Measurements from ENCODE around the gene SGK1. TPM values are rescaled to one million over a fixed set of nuclear protein-coding genes. Genes with fewer than 3 reads are reported as not detected.

The SGK1 gene
- total RNA-seq, 4 donors from 2014 or later, result 46.2 to 1,239 (median 876) TPM

DNA sequence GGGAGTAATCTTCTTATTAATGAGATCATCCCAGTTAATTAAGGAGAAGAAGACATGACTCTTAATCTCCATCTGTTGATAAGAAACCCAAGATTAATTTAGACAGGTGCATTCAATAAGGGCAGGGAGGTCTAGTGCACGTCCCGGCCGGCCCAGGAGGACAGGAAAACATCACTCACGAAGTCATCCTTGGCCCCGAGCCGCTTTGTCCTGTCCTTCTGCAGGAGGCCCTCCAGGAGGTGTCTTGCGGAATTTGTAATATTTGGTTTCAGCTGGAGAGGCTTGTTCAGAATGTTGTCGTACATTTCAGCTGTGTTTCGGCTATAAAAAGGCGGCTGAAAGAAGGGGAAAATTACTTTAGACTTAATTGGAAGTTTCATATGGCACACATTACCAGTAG is 147.1 kb downstream of the SGK1 start:
- intact Hi-C loops (cut with DNase I; ENCODE audit: low total_unique reads), result loop anchor here (5.0 to 10.0 kb wide), 2 partner anchors 464 to 711 kb away; no protein-coding TSS in a partner anchor
- Histone ChIP-seq H3K4me3 (peak overlapping the region in 2 of 4 donors; percentile 72 to 90), H3K4me1 (peaks cover 0 to 19% (median 3%) of the 10 kb centered on the region in 4 donors), H3K9me3 (no peaks in the 10 kb centered on the region), H3K27me3 (no peaks in the 10 kb centered on the region), H3K36me3 (peaks cover 0 to 39% (median 13%) of the 10 kb centered on the region in 4 donors), H3K27ac (peak overlapping the region in 3 of 4 donors; percentile 5 to 94 (median 41))
- TF ChIP-seq EP300 (IDR thresholded peaks at IDR 0.05; ENCODE audit: low read depth), result no peak
- no peak for TF ChIP-seq POLR2A (IDR thresholded peaks at IDR 0.05)
- TF ChIP-seq POLR2AphosphoS5 (IDR thresholded peaks at IDR 0.05), result no peak
- TF ChIP-seq, protein P1, sequence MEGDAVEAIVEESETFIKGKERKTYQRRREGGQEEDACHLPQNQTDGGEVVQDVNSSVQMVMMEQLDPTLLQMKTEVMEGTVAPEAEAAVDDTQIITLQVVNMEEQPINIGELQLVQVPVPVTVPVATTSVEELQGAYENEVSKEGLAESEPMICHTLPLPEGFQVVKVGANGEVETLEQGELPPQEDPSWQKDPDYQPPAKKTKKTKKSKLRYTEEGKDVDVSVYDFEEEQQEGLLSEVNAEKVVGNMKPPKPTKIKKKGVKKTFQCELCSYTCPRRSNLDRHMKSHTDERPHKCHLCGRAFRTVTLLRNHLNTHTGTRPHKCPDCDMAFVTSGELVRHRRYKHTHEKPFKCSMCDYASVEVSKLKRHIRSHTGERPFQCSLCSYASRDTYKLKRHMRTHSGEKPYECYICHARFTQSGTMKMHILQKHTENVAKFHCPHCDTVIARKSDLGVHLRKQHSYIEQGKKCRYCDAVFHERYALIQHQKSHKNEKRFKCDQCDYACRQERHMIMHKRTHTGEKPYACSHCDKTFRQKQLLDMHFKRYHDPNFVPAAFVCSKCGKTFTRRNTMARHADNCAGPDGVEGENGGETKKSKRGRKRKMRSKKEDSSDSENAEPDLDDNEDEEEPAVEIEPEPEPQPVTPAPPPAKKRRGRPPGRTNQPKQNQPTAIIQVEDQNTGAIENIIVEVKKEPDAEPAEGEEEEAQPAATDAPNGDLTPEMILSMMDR (IDR thresholded peaks at IDR 0.05), result no peak
- in situ Hi-C loops (cut with MboI; ENCODE audit: low pct_ligation_motif_present in 1 of 4, low pct_unique_long_range_greater_than_20kb in 1 of 4, low sequenced_read_pairs in 3 of 4), result loop anchor here (5.0 to 25.0 kb wide), 8 partner anchors 466 to 766 kb away; no protein-coding TSS in a partner anchor
- no peak for DNase-seq
- WGBS, 2 donors (ENCODE audit: low coverage in 1 of 2), result 68 to 83% methylated on average over 7 to 10 of the region's 10 CpGs

DNA sequence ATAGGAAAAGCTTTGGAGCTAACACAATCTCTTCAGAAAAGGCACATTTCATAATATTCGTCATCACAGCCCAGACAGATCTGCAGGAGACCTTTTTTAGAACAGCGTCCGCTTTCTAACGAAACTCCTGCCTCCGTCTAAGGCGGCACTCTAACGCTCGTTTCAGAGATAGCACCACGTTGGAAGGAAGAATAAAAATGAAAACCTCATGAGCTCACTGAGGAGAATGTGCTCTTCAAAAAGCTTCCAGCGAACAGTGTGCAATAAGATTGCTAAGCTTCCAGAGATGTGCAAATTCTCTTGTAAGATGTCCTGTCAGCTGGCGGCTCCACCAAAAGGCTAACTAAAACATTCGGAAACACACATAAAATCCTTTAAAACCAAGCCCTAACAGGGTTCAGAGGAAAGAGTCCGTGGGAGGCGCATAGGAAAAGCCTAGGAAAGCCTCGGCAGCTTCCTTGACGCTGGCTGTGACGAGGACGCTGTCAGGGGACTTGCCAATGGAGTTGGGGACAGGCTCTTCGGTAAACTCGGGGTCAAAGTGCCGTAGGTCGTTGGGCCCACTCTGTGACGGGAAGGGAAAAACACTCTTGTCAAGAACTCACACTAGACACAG is 147.9 kb downstream of the SGK1 start:
- H3K4me3 ChIP-seq, result peak overlapping the region in 1 of 4 donors; percentile 72
- no peak for DNase-seq
- TF ChIP-seq EP300 (IDR thresholded peaks at IDR 0.05; ENCODE audit: low read depth) (no peak), POLR2AphosphoS5 (IDR thresholded peaks at IDR 0.05) (peak in 2 of 3 donors; percentile 22 to 74), POLR2A (IDR thresholded peaks at IDR 0.05) (peak; percentile 25)
- TF ChIP-seq, protein P1 (IDR thresholded peaks at IDR 0.05), result no peak
- in situ Hi-C loops (cut with MboI; ENCODE audit: low pct_ligation_motif_present in 1 of 4, low pct_unique_long_range_greater_than_20kb in 1 of 4, low sequenced_read_pairs in 3 of 4), result loop anchor here (5.0 to 25.0 kb wide), 10 partner anchors 467 to 767 kb away; no protein-coding TSS in a partner anchor
- H3K27me3 ChIP-seq, result no peaks in the 10 kb centered on the region
- peak overlapping the region in 3 of 4 donors; percentile 40 to 94 (median 41) for H3K27ac ChIP-seq
- peaks cover 0 to 17% (median 0%) of the 10 kb centered on the region in 4 donors for H3K4me1 ChIP-seq
- intact Hi-C loops (cut with DNase I; ENCODE audit: low total_unique reads), result loop anchor here (5.0 to 10.0 kb wide), 2 partner anchors 465 to 712 kb away; no protein-coding TSS in a partner anchor
- 80 to 85% methylated on average over 18 to 23 of the region's 23 CpGs for WGBS, 2 donors (ENCODE audit: low coverage in 1 of 2)
- peaks cover 0 to 39% (median 13%) of the 10 kb centered on the region in 4 donors for H3K36me3 ChIP-seq
- no peaks in the 10 kb centered on the region for H3K9me3 ChIP-seq

DNA sequence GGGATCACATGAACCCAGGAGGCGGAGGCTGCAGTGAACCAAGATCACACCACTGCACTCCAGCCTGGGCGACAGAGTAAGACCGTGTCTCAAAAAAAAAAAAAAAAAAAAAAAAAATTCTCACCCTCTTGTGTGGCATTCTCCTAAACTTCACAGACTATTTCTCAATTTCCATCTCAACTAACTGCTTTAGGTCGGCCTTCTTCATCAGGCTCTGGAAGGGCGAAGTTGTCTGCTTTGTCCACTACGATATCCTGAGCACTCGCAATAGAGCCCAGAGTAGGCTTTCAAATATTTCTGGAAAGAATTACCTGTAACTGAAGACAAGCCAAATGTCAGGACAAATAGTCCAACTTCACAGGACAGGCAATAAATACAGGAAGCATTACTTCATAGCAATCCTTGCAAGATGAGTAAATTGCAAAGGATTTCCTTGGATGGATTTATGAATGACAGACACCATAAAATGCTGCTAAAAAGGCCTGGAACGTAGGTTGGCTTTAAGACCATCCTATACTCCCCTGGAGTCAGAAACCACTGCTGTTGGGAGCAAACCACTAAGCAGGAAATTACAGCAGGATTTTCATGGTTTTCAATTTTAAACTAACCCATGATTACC is 149.2 kb downstream of the SGK1 start:
- peak in 1 of 3 donors; percentile 71 for TF ChIP-seq POLR2AphosphoS5 (IDR thresholded peaks at IDR 0.05)
- TF ChIP-seq, protein P1 (IDR thresholded peaks at IDR 0.05), result no peak
- H3K4me1 ChIP-seq, result peaks cover 0 to 17% (median 0%) of the 10 kb centered on the region in 4 donors
- peaks cover 0 to 39% (median 13%) of the 10 kb centered on the region in 4 donors for H3K36me3 ChIP-seq
- 91 to 97% methylated on average over 5 to 8 of the region's 8 CpGs for WGBS, 2 donors (ENCODE audit: low coverage in 1 of 2)
- intact Hi-C loops (cut with DNase I; ENCODE audit: low total_unique reads), result no loop called here
- no peak for DNase-seq
- in situ Hi-C loops (cut with MboI; ENCODE audit: low pct_ligation_motif_present in 1 of 4, low pct_unique_long_range_greater_than_20kb in 1 of 4, low sequenced_read_pairs in 3 of 4), result loop anchor here (5.0 to 25.0 kb wide), 6 partner anchors 469 to 769 kb away; no protein-coding TSS in a partner anchor
- H3K9me3 ChIP-seq, result no peaks in the 10 kb centered on the region
- H3K27me3 ChIP-seq, result no peaks in the 10 kb centered on the region
- peak overlapping the region in 1 of 4 donors; percentile 3 for H3K27ac ChIP-seq
- no peak overlapping the region for H3K4me3 ChIP-seq
